NK-92 treated with Interleukin-12 subunit alpha and Interleukin-12 subunit beta, amount 100 ng/mL, for 24 hours (cell line): ENCODE results near the gene GNLY.
"Not testable (repeated sequence)": the region's sequence is repeated elsewhere in the genome, so short reads cannot be mapped to it uniquely, and the experiment has no call there.

Experiments used
- DNase-seq: peaks from one replicate; lab custom pipeline; 2025; lab: John Stamatoyannopoulos, UW

GNLY gene

GRCh38 chr2:85665264-85665937 lies 28.8 kb upstream of the GNLY start:
- DNase-seq = no peak

DNA sequence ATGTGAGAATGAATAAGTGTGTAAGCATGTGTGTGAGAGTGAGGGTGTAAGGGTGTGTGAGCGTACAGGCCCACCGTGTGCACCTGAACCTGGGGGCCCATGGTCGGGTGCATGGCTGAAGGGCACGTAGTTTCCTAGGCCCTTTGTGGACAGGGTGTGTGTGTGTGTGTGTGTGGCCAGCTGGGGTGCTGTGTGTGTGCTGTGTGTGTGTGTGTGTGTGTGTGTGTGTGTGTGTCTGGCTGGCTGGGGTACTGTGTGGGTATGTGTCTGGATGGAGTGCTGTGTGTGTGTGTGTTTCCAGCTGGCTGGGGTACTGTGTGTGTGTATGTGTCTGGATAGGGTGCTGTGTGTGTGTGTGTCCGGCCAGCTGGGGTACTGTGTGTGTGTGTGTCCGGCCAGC lies 28.1 kb upstream of the GNLY start:
- no peak for DNase-seq

GRCh38 chr2:85666435-85667316 lies 27.5 kb upstream of the GNLY start:
- DNase-seq = no peak

DNA sequence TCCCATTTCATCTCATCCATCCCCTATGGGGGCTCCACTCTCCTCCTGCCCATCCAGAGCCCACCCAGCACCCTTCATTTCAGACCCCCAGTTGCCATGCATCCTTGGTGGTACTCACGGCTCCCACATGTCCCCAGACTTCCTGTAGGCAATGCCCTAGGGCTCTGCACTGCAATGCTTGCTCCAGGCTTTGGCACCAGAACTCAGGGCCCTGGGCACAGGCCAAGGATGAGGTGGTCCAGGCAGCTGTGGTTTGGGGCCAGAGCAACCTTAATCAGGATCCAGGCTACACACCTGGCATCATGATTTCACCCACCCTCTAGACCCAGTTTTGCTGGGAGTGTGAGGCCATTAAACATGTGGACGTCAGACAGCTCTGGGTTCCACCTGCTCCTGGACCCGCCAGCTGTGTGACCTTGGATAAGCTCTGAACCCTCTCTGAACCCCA lies 26.6 kb upstream of the GNLY start:
- no peak for DNase-seq

- DNase-seq = no peak
These were observed 25.9 kb upstream of the GNLY start, which contains the start of gene SFTPB for GRCh38 chr2:85668009-85668856. Gene SFTPB, minus strand, starts transcription at chr2:85668199. Its CDS starts 16 bp downstream, at chr2:85668183.

DNA sequence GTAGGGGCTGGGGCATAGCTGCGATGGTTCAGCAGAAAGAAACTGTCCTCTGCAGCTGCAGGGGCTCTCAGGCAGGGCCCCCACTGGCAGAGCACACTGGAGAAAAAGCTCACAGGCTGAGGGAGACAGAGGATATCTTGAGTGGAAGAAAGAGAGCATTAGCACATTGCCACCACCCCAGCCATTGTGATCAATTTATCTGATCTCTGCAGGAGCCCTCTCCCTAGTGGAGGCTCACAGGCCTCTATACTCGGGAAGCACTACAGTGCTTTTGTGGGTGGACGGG lies 25.4 kb upstream of the GNLY start:
- no peak for DNase-seq

GRCh38 chr2:85669549-85669948 lies 24.6 kb upstream of the GNLY start:
- DNase-seq = no peak

DNA sequence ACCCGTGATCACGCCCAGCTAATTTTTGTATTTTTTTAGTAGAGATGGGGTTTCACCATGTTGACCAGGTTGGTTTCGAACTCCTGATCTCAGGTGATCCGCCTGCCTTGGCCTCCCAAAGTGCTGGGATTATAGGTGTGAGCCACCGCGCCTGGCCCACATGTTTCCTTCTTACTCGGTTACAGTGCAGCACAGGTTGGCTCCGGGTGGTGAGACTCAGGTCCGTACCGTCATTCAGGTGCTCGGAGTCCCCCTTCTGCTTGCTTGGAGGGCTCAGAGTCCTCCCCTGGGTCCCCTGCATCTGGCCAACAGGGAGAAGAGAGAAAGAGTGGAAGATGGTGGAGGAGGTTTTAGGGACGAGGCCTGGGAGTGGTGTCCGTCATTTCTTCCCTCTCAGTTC lies 23.7 kb upstream of the GNLY start:
- not testable (repeated sequence) for DNase-seq

DNA sequence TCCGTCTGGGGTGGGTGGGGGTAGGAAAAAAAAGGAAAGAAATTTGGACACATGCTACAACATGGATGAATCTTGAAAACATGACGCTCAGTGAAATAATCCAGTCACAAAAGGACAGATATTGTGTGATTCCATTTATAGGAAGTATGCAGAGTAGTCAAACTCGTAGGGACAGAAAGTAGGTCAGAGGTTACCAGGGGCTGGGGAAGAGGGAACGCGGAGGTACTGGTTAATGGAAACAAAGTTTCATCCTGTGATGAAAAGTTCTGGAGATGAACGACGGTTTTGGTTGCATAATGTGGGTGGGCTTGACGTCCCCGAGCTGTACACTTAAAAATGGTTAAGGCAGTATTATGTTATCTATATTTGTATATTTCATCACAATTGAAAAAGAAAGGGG lies 21.7 kb upstream of the GNLY start:
- no peak for DNase-seq

- no peak for DNase-seq
These were observed 20.3 kb upstream of the GNLY start for GRCh38 chr2:85673716-85674375.

- DNase-seq = no peak
These were observed 19.7 kb upstream of the GNLY start for GRCh38 chr2:85674417-85674816.

- no peak for DNase-seq
These were observed 18.7 kb upstream of the GNLY start for GRCh38 chr2:85675427-85675826.

GRCh38 chr2:85675866-85676548 lies 18.2 kb upstream of the GNLY start:
- DNase-seq = no peak

GRCh38 chr2:85678377-85678776 lies 15.8 kb upstream of the GNLY start:
- no peak for DNase-seq

DNA sequence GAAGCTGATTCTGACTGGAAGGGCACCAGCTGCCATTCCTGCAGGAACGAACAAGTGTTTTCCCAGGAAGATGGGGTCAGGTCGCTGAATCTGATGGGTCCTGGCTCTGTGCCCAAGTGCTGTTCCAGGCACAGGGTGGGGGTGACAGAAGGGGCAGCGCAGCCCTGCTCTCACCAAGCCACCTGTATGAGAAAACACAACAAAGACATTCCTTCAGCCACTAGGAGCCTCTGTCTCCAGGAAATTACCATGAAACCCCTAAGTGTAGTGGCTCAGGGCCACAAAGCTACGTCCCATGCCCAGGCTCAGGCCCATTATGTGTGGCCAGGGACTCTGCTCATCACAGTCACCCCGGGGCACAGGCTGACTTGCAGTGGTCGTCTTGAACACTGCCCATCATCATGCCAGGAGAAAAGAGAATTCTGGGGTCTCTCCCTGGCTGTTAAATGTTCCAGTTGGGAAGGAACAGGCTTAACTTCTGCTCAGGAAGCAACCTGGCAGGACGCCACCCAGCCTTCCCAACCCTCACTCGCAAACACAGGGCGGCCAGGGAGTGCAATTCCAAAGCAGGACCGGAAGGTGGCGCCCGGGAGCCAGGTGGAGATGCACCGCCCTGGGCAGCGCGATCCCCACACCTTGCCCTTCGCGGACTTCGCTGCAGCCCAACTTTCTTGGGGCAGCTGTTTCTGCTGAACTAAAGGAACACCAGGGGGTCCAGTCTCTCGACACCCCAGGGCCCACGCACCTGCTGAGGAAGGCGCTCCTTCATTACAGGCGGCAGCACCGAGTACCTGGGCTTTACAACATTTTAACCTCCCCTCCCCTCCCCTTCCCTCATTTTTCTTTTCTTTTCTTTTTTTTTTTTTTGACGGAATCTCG lies 15.1 kb upstream of the GNLY start:
- DNase-seq = peak; percentile 70

DNA sequence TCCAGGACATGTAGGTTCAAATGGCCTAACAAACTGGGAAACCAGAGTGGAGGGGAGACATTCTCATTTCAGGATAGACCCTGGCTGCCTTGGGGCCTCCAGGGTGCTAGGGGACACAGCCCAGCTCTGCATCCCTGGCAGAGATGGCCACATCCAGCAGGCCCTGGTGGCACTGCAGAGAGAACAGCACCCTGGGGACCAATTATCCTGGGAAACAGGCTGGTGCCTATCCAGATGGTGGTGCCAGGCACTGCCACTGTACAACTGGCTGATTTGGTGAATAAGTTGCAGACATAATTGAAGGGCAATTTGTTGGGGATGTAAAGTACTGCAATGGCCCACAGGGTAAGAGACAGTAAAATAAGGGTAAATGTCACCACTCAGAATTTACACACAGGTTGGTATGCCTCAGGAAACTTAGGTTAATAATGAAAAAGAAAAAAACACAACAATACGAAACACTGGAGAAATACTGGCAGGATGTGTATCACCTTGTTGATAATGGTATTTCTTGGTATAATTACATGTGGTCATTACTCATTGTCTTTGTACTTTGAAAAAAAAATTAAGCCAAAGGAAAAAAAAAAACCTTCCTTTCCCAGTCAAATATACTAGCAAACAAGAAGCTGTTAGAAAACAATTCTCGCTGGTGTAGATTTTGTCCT lies 13.3 kb upstream of the GNLY start:
- no peak for DNase-seq

DNA sequence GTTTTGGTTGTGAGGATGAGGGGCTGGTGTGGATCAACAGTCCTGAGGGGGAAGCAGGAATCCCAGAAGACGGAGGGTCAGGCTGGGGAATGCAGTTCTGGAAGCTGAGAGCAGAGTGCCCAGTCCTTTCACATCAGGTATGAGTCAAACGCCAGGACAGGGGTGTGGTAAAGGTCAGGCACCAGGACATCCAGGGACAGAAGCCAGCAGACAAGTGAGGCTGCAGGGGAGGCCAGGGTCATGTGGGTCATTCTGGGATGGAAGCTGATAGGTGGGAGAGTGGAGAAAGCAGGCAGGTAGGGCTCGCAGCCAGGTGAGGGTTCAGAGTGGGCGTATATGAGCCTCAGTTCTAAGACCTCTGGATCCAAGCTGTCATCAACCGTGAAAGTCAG lies 12.8 kb upstream of the GNLY start:
- peak; percentile 22 for DNase-seq

- DNase-seq = no peak
These were observed 12.4 kb upstream of the GNLY start for GRCh38 chr2:85681776-85682175.

DNA sequence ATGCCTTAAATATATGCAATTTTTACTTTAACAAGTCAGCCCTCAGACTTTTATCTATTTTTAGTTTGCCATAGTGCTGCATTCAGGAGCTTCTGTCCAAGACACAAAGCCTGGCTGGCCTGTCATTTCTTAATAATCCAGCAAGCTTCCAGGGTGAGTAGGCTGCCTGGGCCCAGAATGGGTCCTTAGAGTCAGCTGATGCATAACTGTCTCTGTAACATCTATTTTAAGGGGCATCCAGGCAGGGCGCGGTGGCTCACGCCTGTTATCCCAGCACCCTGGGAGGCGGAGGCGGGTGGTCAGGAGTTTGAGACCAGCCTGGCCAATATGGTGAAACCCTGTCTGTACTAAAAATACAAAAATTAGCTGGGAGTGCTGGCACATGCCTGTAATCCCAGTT lies 11.8 kb upstream of the GNLY start:
- no peak for DNase-seq

DNA sequence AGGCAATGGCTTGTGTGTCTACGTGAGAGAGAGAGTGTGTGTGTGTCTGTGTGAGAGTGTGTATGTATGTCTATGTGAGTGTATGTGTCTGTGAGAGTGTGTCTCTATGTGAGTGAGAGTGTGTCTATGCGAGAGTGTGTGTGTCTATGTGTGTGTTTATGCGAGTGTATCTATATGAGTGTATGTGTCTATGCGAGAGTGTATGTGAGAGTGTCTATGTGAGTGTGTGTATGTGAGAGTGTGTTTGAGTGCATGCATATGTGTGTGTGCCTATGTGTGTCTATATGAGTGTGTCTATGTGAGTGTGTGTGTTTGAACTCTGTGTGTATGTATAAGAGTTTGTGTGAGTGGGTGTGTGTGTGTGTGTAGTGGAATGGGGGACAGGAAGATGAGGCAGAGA lies 9.8 kb upstream of the GNLY start:
- DNase-seq = no peak
